T-helper 2 cell treated with Interferon-gamma antibody and Interleukin-4, amounts not matched to agents 100 ng/mL and 5 ng/mL, for 36 hours (primary cell): ENCODE data around the gene INPP5A. TPM values are rescaled to one million over a fixed set of nuclear protein-coding genes. Genes with fewer than 3 reads are reported as not detected.
"Not testable (repeated sequence)": the region's sequence is repeated elsewhere in the genome, so short reads cannot be mapped to it uniquely, and the experiment has no call there.

Experiments used
- intact Hi-C: fragments of 100-400 bp; cut with micrococcal nuclease; formaldehyde crosslinking; loops from one replicate; pipeline ENCODE4 v1.15.1; 2023
- total RNA-seq: library from RNA; stranded (reverse); gene quantifications from 2 replicates; pipeline ENCODE4 v1.2.3, GENCODE V29; 2022

The INPP5A gene
- total RNA-seq, 1 donor from 2014 or later, result 11.6 TPM

DNA sequence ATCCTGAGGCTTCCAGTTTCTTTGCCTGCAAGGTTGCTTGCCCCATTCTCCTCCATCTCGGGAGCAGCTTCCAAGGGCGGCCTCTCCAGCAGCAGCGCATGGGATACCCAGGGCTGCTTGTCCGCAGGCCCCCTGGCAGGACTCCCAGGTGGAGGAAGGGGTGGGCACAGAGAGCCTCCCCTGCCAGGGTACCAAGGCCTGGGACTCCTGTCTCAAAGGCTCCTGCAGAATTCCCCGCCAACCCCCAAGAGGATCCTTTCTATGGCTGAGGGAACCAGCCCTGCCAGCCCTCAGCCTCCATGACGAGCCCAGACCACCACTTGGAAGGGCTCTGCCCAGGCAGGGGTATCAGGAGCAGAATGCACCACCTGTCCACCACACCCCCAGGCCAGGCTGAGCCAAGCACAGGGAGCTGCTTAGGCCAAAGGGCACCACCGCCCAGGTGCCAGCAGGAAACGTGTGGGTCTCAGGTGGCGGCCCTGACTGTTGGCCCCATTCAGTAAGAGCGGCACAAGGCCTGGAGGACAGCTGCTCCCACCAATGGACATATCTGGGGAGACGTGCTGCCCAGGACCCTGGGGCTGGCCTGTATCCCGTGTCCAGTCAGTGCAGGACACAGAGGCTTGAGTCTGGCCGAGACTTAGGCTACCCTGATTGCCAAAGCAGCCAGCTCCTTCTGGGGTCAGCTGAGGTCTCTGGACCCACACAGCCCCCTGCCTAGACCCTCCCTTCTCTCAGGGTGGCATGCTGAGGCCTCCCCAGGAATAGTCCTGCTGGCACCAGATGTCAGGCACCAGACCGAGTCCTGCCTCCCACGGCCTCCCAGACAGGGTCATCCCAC, 33.8 kb upstream of the INPP5A start:
- intact Hi-C loops, result no loop called here

DNA sequence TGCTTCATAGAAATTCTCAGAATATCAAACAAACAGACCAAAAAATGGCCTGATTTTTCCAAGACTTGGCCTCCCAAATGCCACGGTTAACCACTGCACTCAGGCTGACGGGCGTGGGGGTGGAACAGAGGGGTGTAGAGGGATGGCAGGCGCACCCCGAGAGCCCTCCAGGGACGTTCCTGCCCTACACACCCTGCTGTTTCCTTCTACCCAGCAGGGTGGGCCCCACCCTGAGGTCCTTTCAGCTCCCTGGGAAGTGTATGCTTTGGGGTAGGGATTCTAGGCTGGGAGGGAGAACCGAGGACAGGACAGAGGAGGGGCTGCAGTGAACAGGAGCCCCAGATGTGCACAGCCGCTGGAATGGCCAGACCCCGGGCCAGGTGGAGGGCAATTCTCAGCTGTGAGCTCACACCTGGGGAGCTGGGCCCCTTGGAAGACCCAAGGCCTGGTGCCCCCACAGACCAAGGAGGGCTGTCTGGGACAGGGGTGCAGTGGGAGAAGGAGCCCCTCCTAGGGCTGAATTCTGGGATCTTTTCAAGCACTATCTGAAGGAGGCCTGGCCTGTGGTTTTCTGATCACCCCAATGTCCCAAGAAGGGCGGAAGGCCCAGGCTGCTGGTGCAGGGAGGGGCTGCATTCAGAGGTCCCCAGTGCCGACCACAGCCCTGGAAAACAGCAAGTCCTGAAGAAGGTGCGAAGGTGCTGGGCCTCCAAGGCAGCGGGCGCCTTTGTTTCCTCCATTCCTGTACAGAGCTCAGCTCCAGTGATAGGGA, 32.9 kb upstream of the INPP5A start:
- intact Hi-C loops, result no loop called here

DNA sequence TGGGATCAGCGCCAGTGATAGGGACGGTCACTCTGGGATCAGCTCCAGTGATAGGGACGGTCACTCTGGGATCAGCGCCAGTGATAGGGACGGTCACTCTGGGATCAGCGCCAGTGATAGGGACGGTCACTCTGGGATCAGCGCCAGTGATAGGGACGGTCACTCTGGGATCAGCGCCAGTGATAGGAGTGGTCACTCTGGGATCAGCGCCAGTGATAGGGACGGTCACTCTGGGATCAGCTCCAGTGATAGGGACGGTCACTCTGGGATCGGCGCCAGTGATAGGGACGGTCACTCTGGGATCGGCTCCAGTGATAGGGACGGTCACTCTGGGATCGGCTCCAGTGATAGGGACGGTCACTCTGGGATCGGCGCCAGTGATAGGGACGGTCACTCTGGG, 32.0 kb upstream of the INPP5A start:
- intact Hi-C loops, result not testable (repeated sequence)

DNA sequence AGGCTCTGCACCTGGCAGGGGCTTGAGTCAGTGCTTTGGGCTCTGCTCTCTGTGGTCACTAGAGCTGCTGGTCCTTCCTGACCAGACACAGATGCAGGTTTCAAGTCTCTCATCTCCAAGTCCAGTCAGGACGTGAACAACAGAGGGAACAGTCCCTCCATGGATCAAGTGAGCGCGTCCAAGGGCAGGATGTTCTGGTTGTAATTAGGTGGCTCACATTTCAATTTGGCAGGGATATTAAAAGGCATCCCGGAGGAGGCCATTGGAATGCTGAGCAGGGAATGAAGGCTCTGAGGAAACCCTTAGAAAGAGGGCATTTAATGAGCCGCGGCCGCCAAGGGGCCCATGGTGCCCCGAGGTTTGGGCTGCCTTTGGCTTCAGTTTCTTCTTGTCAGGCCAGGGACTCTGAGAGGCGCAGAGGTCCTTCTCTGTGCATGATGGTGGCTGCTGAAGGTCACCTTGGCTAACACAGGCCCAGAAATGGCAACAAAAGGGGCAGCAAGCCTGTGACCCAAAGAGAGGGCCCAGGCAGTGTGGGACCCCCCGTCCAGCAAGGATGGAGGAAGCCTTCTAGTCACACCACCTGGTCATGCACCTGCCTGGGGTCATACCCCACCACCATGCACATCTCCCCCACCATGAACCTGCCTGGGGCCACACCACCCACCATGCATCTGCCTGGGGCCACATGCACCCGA, 30.7 kb upstream of the INPP5A start:
- intact Hi-C loops, result no loop called here

DNA sequence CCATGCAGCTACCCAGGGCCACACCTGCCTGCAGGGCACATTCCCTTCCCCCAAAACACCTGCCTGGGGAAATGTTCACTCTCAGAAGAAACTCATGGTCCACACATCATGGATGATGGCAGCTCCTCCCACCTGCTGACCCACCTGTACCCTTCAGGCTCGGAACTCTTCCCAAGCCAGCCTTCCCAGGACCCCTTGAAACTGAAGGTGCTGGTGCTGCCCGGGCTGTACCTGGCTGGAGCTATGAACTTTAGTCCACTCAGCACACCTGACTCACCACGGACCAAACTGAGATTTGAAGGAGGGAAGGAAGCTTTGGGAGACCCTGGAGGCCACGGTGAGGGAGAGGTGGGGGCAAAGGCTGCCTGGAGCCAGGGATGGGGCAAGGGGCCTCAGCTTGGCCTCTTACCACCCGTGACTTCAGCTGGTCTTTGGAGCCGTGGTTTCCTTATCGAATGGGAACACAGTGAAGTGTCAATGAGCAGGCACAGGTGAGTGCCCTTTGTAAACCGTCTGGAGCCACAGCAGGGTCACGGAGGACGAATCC, 30.1 kb upstream of the INPP5A start:
- intact Hi-C loops, result no loop called here

DNA sequence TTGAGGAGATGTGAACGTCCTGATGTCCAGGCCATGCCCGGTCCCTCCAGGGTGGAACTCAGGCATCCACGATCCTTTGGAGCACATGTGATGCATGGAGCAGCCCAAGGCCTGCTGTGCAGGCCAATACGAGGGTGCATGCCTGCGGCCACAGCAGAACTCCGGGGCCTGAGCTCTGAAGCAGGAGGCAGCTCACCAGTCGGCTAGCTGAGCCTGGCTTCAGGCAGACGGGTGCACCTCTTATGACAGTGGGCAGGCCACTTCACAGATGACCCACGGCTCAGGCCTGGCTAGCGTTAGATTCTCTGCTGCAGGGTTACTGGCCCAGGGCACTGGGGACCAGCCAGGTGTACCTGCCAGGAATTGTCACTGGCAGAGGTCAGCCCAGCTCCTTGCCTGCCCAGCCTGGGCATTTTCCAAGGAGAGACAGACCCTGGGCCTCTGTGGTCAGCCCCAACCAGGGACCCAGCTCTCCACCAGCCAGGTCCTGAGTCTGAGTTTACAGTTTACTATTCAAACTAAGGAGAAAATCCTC, 29.6 kb upstream of the INPP5A start:
- intact Hi-C loops, result no loop called here

DNA sequence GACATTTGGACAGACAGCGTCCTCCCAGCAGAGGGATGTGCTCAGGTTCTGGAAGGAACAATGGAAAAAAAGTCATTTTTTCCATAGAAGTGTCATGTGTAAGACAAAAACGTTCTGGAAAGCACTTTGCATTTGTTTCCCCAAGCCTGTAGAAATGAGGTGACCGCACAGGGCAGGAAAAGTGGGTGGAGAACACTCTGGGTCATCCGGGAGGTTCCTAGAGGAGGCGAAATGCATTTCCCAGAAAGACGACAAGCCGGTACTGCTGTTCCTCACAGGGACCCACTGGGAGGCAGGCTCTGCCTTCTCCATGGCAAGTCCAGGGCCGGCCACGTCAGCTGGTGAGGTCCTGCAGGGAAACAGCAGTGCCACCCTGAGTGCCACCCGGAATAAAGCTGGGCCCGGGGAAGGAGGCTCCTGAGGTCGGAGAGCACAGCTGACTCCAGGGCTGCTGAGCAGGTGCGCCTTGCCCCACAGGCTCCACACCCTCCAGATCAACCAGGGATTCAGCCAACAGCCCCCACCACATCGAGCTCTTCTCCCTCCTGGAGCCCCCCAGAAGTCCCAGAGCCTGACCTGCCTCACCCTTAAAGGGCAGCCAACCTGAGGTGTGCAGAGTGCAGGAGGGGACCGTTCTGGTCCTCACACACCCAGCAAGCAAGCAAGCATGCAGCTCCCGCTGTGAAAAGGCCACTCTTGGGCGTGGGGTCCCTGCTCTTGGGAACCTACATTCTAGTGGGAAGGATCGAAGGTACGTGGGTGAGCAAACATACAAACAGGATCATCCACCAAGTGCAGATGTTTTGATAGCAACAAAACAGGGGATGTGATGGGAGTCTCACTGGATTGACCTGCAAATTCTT, 28.8 kb upstream of the INPP5A start:
- intact Hi-C loops, result no loop called here

DNA sequence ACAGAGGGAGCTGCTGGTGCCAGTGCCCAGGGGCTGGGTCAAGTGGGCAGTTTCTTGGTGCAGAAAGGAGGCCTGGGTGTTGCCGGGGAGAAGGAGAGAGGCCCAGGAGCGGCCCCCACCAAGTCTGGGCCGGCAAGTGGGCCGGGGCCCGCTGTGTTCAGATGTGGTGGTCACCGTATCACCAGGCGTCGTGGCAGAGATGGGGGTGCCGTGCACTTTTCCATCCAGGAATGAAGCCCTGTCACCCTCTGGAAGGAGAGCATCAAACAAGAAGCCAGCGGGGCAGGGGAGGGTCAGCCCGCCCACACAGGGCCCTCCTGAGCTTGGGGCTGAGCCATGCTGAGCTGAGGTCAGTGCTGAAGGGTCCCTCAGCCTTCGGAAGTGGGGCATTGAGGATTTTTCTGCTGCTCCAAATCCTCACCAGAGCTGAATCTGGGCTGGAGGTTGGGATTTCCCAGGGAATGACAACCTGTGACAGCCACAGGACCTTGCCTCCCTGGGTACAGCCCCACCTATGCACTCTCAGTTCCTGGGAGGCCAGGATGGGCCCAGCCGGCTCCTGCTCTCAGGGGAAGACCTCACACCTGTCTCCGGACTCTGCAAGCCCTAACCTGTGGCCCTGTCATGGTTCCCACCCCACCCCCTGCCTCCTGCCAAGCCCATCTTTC, 27.9 kb upstream of the INPP5A start:
- intact Hi-C loops, result no loop called here

DNA sequence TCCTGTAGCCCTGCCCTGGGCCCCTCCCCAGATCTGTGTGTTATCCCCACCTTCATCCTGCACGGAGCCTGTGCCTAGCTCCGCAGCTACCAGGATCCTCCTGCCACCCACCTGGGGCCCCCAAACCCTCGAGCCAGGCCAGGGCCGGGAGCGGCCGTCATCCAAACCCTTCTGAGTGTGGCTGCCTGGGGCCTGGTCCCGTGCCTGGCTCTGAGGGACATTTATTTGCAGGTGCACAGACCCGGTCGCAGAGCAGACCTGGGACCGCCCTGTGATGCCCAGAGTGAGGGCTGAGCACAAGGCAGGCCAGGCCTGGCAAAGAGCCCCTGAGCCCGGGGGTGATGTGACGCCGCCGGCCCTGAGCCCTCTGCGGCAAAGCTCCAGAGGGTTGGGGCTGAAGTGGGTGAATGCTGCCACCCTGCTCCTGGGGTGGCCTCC, 27.4 kb upstream of the INPP5A start:
- intact Hi-C loops, result no loop called here

DNA sequence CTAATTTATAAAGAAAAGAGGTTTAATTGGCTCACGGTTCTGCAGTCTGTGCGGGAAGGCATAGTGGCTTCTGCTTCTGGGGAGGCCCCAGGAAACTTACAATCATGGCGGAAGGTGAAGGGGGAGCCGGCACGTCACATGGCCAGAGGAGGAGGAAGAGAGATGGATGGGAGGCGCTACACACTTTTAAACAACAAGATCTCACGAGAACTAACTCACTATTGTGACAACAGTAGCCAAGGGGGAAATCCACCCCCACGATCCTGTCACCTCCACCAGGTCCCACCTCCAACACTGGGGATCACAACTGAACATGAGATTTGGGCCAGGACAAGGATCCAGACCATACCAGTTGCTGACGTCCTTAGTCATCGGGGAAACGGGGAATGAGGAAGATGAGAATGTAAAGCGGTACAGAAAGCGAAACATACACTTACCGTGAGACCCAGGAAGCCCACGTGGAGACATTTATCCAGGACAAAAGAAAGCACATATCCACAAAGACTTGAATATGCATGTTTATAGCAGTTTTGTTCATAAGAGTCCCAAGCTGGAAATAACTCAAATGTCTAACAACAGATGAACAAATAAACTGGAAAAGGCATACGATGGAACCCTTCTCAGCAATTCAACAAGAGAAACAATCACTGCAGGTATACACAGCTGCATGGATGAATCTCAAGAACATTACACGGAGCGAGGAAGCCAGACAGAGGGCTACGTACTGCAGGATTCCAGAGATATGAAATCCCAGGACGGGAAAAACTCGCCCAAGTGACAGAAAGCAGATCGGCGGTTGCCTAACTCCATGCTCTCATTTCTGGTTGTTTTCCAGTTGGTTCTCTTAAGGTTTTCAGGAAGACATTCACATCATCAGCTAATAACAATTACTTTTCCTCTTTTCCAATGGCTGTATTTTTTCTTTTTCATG, 26.2 kb upstream of the INPP5A start:
- intact Hi-C loops, result no loop called here

DNA sequence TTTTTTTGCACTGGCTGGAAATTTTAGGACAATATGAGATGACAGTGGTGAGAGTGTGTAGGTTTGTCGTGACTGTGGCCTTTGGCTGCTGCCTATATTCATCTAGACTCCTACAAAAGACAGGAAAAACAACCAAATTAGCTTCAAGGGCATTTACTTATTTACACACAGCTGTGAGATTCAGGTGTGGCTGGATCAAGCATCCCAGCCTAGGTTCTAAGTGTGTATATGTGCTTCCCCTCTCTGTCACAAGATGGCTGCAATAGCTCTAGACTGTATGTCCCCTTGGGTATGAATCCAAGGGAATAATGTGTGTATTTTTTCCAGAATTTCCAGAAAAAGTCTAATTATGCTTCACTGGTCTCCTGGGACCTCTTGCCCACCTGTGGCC, 25.5 kb upstream of the INPP5A start:
- intact Hi-C loops, result no loop called here

DNA sequence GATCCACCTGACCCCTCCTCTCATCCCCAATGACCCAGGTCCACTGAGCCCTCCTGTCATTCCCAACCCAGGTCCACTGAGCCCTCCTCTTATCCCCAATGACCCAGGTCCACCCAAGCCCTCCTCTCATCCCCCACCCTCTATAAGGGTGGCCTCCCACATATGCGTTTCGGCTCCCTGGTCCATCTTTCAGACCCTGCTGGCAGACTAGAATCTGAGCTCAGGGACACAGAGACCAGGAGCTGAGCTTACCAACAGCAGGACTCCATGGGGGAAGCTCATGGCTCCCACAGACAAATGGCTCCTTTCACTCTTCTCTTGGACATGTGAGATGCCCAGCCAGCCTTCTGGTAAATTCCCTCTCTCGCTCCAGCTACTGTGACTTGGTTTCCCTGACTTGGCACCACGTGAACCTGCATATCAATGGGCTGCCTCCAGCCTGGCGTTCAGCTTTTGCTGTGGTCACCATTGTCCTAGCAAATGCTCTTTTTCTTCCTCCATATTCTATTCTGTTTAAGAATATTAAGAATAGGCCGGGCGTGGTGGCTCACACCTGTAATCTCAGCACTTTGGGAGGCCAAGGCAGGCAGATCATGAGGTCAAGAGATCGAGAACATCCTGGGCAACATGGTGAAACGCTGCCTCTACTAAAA, 24.8 kb upstream of the INPP5A start:
- intact Hi-C loops, result no loop called here

DNA sequence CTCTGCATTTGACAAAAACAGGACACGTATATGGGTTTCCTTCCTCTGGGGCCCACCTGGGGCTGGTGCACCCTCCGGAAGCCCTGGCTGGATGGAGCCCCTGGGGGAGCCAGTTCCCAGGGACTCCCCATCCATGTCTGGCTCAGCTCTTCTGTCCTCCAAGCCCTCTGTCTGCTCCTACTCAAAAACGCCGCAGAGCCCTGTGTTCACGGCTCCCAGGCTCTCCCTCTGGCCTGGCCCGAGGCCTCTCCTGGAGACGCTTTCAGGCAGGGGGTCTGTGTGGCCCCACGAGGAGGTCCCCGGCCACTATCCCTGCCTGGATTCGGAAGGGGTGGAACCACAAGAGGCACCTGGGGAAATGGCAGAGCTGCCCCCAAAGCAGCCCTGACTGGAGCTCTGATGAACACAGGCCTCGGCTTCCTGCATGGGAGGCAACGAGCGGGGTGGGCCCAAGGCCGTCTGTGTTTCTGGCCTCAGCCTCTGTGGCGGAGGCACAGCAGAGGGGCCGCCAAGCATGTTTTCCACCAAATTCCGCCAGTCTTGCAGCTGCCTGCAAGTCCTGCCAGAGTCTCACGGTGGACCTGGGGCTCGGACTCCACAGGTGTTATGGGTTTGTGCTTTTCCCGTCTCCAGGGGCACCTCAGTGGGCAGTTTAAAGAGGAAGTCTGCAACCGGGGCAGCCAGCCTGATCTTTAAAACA, 22.6 kb upstream of the INPP5A start:
- intact Hi-C loops, result no loop called here

DNA sequence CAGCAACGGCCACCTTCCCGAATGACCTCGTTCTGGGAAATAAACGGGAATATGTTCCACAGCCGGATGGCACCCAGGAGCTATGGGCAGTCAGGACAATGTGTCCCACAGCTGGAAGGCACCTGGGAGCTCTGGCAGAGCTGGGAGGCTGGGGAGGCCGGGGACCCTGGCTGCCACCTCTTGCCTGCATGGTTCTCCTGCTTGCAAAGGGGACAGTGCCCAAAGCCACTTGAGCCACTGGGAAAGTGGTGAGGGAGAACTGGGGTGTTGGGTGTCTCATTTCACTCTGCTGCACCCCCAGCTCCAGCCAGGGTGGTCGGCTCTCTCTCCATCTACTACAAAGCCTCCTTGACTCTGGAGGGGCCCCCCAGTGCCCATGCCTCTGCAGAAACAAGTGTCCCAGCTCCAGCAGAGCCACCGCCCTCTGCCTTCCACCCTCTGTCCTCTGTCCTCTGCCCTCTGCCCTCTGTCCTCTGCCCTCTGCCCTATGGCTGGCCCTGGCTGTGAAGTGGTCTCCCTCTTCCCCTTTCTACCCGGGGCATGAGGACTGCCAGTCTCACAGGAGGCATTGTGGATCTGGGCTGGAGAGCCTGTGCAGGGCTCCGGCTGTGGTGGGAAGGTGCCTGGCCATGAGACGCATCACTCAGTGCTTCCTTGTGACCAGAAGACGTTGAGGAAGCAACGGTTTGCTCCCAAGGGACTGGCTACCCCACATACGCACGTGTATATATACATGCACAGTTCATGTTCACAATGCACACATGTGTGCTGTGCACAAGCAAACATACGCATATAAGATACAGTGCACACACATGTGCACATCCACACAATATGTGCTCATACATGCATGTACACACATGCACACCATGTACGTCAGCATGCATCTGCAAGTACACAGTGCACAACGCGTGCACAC, 21.5 kb upstream of the INPP5A start:
- intact Hi-C loops, result no loop called here

DNA sequence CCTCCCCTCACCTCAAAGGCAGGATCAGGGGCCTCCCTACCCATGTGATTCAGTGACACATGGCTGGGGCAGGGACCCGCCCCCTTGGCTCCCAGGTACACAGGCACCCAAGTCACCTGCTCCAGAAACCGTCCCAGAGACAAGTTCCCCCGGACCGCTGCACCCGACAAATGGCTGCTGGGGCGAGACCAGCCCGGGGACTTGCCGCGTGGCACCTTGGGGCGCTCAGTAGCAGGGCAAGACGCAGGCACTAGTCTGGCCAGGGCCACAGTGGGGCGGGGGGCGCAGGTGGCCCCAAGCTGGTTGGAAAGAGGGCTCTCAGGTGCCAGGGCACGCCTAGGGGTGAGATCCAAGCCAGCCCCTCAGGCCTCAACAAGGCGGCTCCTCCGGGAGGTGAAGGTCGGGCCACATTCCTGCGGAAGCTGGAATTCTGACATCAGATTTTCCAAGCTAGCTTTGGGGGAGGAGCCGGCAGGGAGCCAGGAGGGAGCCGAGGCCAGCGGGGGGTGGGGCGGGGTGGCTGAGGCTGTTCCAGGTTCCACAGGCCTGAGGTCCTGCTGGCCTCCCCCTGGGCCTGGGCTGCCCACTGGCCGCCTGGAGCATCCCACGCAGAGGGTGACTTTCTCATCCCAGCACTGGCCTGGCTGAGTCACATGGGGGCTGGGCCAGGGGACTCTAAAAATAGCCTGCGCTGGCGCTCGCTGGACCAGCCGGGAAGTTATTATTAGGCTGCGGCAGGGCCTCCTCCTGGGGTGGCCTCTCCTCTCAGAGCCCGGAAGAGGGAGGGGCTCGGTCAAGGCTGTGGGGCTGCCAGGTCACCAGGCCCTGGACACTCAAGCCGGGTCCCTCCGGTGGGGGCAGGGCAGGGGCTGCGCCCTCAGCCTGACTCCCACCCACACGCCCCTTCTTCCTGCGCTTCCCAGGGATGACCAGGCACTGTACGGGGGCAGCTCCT, 20.5 kb upstream of the INPP5A start:
- intact Hi-C loops, result no loop called here
